IMR-90 (cell line): ENCODE data around the gene MLH3.

ENCODE experiments used
- BHLHE40 ChIP-seq: fragments of 150-350 bp; IDR thresholded peaks from 2 replicates; pipeline ENCODE4 v1.6.1; 2016; ENCODE audit warnings: mild to moderate bottlenecking, low read depth, low read length
- CEBPB ChIP-seq: IDR thresholded peaks from 2 replicates; pipeline ENCODE4 v1.6.1; 2012; ENCODE audit warnings: low read depth, low read length, improper control_type of control experiment
- CHD1 ChIP-seq: IDR thresholded peaks from 2 replicates; pipeline ENCODE4 v1.6.1; 2012; ENCODE audit warnings: low read depth, low read length, improper control_type of control experiment
- FOS ChIP-seq: fragments of 150-350 bp; IDR thresholded peaks from 2 replicates; pipeline ENCODE4 v1.6.1; 2016; ENCODE audit warnings: low read depth, low read length
- MAFK ChIP-seq: IDR thresholded peaks from 2 replicates; pipeline ENCODE4 v1.6.1; 2012; ENCODE audit warnings: low read depth, low read length, improper control_type of control experiment
- MXI1 ChIP-seq: IDR thresholded peaks from 2 replicates; pipeline ENCODE4 v1.6.1; 2012; ENCODE audit warnings: low read depth, mild to moderate bottlenecking, low read length, moderate library complexity, borderline replicate concordance
- NFE2L2 ChIP-seq: fragments of 150-350 bp; IDR thresholded peaks from 2 replicates; pipeline ENCODE4 v1.6.1; 2016; ENCODE audit warnings: low read depth, mild to moderate bottlenecking, low read length
- POLR2A ChIP-seq: IDR thresholded peaks from 2 replicates; pipeline ENCODE4 v1.6.1; 2012; ENCODE audit warnings: mild to moderate bottlenecking, low read depth, low read length
- RAD21 ChIP-seq: IDR thresholded peaks from 2 replicates; pipeline ENCODE4 v1.6.1; 2012; ENCODE audit warnings: low read length, improper control_type of control experiment
- RCOR1 ChIP-seq: IDR thresholded peaks from 2 replicates; pipeline ENCODE4 v1.6.1; 2012; ENCODE audit warnings: mild to moderate bottlenecking, low read length, improper control_type of control experiment; ENCODE audit not compliant: insufficient replicate concordance
- RFX5 ChIP-seq: IDR thresholded peaks from 2 replicates; pipeline ENCODE4 v1.8.0; 2012; ENCODE audit warnings: low read depth, mild to moderate bottlenecking, low read length, moderate library complexity
- SMC3 ChIP-seq: fragments of 150-350 bp; IDR thresholded peaks from 2 replicates; pipeline ENCODE4 v1.6.1; 2016; ENCODE audit warnings: low read depth, mild to moderate bottlenecking, antibody characterized with exemption, low read length, moderate library complexity
- TF ChIP-seq, protein P1 (sequence below): conservative IDR thresholded peaks from 2 replicates; pipeline ENCODE4 v1.5.1; 2012; ENCODE audit warnings: mild to moderate bottlenecking, low read depth, low read length, improper control_type of control experiment

DNA sequence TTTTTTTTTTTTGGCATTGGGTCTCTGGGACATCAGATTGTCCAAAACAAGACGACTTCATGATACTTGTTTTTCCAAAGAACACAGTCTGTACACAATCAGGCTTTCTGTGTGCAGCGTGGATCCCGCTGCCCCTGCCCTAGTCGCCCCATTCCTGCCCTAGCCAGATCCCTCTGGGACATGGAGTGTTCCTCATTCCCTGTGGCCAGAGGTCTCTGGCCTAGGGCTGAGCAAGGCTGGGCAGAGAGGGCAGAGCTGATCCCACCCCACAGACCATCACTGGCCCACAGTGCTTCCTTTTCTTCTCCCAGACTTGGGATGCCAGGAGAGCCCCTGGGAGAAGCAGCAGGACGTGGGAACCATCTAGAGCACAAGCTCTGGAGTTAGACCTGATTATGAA is 69.4 kb downstream of the MLH3 start:
- TF ChIP-seq, protein P1, sequence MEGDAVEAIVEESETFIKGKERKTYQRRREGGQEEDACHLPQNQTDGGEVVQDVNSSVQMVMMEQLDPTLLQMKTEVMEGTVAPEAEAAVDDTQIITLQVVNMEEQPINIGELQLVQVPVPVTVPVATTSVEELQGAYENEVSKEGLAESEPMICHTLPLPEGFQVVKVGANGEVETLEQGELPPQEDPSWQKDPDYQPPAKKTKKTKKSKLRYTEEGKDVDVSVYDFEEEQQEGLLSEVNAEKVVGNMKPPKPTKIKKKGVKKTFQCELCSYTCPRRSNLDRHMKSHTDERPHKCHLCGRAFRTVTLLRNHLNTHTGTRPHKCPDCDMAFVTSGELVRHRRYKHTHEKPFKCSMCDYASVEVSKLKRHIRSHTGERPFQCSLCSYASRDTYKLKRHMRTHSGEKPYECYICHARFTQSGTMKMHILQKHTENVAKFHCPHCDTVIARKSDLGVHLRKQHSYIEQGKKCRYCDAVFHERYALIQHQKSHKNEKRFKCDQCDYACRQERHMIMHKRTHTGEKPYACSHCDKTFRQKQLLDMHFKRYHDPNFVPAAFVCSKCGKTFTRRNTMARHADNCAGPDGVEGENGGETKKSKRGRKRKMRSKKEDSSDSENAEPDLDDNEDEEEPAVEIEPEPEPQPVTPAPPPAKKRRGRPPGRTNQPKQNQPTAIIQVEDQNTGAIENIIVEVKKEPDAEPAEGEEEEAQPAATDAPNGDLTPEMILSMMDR, result no peak
- no peak for TF ChIP-seq FOS
- TF ChIP-seq POLR2A, result no peak
- no peak for TF ChIP-seq CEBPB
- no peak for TF ChIP-seq MAFK
- no peak for TF ChIP-seq RFX5
- TF ChIP-seq NFE2L2, result no peak
- TF ChIP-seq CHD1, result no peak
- no peak for TF ChIP-seq BHLHE40
- TF ChIP-seq MXI1, result no peak
- no peak for TF ChIP-seq RAD21
- no peak for TF ChIP-seq RCOR1
- no peak for TF ChIP-seq SMC3
